Hematopoietic multipotent progenitor cell treated with erythropoietin and hydrocortisone succinate and interleukin-3 and kit ligand, for 15 days (in vitro differentiated cells): ENCODE results near the gene ABCG1.

ENCODE experiments used
- DNase-seq: peaks from one replicate; pipeline ENCODE4 v3.0.0-alpha.2; 2015; ENCODE audit warnings: low spot score

The ABCG1 gene

DNA sequence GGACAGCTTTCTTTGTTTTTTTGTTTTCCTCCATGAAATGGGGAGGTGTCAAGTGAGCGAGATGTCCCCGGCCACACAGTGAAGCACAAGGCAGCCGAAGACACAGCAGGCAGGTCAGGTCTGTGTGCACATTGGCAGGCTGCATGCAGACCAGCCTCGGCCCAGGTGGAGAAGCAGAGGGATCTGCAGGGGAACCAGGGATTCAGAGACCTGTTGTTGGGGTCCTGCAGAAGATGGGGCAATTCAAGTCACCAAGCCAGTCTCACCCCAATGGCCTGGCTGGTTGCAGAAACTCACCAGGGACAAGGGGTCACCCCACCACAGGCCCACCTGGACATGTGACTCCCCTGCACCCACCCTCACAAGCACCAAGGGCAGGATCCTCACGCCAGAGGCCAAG lies 4.0 kb upstream of the ABCG1 start:
- no peak for DNase-seq

DNA sequence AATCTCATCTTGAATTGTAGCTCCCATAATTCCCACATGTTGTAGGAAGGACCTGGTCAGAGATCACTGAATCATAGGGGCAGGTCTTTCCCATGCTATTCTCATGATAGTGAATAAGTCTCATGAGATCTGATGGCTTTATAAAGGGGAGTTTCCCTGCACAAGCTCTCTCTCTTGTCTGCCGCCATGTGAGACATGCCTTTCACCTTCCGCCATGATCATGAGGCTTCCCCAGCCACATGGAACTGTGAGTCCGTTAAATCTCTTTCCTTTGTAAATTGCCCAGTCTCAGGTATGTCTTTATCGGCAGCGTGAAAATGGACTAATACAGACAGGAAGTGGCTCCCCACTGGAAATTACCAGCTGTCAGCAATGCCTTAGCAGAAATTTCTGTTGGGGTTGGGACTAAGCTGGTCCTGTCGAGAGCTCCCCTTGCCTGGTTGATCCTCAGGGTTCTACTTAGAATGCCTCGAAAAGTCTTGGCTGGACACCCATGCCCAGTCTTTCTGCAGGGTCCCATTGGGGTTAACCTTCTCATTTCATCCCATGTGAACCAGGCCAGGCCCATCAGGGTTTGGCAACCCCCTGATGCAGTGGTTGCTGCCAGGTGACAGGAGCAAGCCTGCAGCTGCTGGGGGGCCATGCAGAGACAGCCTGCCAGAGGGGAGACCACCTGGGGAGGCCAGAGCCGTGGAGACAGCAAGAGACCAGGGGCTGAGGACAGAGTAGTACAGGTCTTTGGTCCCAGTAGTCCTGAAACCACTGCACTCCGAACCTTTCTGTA lies 2.8 kb upstream of the ABCG1 start:
- no peak for DNase-seq

DNA sequence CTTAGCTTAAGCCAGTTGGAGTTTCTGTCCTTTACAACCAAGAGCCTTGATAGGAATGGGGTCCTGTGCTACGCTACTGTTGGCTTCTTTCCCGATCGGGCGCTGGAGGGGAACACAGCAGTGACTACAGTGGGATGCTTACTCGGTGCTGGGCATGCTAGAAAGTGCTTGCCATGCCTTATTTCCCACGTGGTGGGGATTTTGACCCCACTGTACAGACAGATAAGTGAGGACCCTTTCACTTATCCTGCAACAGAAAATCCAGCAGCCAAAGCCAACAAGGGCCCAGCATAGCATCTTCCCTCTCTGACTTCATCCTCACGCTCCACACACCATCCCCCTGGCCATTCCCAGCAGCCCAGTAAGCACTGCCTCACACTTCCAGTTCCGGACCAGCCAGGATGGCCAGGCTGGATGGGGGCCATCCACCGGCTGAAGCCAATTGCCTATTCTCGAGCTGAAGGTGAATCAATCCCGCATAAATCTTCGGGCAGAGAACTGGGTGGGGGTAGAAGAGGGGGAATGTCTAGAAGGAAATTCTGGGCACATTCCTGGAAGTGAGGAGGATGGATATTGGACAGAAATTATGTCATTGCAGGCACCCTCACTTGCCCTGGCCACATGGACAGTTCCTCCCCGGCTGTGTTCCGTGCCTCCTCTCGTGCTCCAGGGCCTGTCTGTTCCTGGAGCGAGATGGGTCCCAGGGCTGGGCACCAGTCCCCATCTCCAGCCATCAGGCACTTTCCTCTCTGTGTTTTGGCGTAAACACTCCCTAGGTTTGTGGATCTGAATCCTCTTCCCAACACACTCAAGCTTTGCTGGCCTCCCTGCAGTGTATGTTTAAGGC lies 2.0 kb upstream of the ABCG1 start:
- no peak for DNase-seq

DNA sequence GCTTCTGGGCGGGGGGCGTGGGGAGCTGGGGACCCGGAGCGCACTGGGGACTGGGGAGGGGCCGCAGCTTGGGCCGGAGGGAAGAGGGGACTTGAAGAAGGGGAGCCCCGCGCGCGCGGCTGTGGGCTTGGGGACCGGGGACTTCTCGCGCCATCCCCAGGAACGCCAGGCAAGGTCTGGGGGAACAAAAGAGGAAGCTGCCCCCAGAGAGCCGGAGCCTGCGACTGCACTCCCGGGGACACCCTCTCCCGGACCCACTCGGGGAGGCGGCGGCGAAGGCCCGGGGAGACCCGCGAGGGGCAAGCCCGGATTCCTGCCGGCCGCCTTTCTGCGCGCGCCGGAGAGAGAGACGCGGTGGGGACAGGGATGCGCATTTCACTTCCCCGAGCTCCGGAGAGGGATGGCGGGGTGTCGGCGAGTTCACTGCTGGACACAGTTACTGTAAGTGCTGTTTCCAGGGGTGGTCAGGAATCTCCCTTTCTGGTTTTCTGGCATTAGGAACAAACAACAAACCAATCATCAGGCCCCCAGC lies 732 bp downstream of the ABCG1 start:
- no peak for DNase-seq

DNA sequence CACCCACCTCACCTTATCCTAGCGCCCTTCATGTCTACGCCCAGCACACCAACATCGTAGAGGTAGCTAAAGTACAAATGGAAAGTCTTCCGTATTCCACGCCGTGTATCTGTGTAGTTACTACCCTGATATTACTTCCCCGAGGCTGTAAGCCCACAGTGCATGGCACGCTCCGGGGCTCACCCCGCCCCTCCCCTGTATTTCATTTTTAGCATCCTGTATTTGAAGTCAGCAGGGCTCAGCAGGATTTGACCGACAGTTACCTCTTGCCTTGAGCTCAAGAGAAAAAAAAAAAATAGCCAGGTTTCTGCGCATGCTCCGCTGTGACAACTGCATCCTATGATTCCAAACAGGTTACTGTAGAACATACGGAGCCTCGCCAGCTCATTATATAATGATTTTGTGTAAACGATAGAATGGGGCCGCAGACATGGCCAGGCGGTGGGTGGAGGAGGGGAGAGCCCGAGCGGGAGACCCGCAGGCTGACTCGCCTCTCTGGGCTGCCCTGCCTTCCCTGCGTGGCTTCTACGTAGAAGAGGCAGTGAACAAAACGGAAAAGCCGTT lies 1.3 kb downstream of the ABCG1 start:
- no peak for DNase-seq

DNA sequence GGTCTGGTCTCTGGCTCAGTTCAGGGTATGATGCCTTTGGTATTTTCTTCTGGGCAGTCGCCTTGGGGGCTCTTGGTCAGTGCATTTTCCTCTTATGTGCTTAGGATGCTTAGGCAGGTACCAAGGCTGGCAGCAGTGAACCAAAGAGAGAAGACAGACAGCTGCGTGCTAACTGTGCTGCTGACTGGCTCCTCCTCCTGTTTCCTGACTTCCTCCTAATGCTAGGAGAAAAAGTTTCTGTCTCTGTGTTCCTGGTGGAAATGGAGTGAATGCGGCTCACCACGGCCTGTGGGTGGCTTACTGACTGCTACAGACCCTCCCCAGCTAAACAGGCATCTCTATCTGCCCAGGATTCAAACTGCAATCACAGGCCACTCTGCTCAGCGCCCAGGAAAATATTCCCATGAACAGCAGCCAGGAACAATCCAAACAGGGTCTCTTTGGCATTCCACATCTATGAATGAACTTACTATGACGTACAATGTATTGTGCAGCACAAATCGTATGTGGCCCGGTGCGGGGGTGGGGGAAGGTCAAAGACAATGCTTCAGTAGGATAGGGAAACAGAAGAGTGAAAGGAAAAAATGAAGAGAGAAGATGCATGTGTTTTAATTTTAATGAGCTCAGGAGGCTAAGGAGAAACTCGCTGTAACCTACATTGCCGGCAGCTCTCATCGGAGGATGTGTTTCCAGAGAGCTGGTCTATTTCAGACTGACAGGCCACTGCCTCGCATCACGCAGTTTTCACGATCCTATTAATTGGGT lies 2.8 kb downstream of the ABCG1 start:
- no peak for DNase-seq

DNA sequence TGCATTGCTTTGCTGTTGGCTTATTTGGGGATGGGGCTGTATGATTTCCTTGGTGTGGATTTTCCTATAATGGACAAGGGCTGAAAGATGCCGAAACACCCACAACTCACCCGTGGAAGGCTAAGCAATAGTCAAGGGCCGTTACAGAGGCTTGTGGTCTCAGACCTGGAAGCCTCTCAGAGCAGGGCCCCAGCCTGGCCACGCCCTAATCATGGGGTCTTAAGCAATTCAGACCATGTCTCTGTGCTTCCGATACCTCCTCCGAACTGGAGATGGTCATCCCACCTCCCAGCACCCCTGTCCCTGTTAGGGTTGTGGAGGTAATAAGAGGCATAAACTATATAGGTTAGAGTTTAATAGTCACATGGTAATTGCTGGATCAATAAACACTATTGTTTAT lies 3.4 kb downstream of the ABCG1 start:
- no peak for DNase-seq

DNA sequence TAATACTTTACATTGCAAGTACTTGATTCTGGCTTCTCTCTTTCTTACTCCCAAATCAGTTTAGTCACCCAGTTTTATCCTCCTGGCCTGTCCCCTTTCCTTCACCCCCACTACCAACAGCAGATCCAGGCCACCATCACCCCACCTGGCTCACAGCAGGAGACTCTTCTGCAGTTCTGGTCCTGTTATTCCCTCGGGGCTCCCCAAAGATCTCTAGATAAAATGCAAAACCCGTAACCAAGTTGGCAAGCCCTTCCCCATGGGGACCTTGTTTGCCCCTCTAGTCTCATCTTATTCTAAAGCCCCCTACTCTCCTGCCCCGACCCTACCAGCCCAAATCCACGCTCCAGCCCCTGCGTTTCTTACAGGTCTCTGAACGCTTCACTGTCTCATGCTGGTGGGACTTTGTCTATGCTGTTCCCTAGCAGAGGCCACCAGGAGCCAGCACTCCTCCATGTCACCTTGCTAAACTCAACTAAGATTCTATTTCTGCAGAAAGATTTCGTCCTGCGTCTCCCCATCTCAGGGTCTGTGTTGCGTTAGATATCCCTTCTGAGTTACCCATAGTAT lies 4.0 kb downstream of the ABCG1 start:
- DNase-seq = no peak

DNA sequence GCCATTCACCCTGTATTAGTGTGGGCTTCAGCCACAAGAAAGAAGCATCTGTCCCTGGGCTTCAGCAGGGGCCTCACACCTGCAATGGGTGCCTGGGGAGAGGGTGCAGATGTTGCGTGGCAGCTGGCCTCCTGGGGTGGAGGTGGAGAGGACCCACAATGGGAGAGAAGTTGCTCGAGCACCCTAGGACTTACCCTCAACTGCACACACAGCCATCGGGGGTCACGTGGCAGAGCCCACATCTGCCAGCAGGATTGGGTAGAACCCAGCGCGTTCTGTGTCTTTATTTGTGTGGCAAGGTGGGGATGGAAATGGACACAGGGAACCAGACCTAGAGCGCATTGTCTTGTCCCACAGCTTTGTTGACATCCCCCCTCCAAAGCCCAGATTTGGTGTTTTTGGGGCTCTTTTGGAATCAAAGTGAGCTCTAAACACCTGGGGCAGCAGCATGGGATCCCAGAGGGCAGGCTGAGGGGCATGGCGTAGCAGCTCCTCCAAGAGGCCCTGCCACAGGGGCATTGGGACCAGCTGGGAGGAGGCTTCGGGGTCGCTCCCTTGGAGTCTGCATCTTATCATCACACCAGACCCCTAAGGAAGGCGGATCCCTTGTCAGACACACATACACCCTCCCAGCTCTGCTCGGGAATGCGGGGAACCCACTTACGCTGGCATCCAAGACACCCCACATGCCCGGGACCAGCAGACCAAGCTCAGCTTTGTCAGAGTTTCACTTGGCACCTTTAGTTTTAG lies 5.1 kb downstream of the ABCG1 start:
- DNase-seq = no peak

DNA sequence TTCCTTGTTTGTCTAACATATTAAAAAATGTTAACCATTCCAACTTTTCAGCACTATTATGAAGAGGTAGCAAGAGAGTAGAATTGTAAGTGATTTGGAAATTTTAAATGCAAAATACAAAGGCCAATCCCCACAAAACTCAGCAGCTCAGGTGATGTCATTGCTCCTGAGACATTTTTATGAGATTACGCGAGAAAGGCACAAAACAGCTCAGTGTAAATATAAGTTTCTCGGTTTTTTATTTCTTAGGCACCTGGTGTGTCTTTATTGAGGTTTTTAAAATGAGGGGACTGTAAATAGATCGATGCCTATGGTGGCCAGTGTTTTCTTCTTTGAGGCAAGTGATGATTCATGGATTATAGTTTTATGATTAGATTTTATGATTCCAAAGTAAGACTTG lies 6.1 kb downstream of the ABCG1 start:
- no peak for DNase-seq

DNA sequence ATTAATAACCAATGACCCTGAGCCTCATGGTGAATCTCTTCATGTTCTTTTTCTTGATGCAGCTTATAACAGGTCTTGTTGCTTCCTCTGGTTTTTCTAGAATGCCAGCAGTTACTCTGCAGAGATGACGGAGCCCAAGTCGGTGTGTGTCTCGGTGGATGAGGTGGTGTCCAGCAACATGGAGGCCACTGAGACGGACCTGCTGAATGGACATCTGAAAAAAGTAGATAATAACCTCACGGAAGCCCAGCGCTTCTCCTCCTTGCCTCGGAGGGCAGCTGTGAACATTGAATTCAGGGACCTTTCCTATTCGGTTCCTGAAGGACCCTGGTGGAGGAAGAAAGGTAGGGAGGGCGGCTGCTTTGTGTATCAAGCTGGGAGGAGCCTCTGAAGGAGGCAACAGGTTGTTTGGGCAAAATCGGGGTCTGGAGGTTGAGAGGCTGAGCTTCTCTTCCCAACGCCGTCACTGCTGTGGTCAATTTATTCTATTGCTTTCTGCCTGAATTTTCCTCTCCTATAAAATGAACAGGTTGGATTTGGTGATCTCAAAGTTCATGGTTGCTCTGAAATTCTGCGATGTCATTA lies 6.7 kb downstream of the ABCG1 start:
- no peak for DNase-seq

DNA sequence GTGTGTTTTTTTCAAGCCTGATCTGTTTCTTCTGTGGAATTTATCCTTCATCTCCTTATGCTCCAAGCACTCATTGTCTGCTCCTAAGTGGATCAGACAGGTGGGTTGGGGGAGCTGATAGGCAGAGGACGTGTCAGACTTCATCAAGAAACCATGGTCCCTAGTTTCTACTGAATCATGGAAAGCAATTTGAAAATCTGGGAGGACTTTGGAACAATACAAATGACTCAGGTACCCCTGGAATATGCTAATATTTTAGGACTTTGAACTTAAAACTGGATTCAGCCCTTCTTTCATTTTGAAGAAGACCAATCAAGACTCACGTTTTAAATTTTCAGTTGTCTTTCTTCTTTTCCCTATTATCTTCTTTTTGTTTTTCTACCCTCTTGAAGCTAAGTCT lies 7.7 kb downstream of the ABCG1 start:
- no peak for DNase-seq

DNA sequence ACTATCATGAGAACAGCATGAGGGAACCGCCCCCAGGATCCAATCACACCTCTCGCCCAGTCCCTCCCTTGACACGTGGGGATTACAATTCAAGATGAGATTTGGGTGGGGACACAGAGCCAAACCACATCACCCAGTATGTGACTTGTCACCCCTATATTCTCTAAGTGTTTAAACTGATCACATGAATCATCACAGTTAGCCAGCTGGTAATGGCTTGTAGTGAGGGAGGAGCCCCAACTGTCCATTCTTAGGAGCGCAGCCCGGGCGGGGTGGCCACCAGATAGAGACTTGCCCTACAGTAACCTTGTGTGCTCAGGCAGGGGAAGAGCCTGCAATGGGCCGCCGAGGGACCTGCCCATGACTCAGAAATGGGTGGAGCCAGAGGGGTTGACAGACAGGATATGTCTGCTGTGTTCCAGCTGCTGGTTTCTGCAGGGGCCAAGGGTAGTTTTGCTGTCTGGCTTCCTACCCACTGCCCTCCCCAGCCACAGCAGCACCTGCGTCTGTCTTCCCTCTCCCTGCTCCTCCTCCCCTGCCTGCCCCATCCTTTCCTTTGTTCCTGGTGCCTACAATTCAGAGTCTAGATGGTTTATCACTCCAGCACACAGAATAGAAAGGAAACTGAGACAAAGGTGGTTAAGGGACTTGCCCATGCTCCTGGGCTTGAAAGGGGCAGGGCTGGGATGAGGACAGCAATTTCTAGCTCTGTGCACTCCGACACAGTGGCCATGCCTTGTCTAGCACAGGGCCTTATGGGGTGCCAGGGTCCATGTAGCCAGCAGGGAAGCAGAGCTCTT lies 9.2 kb downstream of the ABCG1 start:
- DNase-seq = peak; percentile 47

DNA sequence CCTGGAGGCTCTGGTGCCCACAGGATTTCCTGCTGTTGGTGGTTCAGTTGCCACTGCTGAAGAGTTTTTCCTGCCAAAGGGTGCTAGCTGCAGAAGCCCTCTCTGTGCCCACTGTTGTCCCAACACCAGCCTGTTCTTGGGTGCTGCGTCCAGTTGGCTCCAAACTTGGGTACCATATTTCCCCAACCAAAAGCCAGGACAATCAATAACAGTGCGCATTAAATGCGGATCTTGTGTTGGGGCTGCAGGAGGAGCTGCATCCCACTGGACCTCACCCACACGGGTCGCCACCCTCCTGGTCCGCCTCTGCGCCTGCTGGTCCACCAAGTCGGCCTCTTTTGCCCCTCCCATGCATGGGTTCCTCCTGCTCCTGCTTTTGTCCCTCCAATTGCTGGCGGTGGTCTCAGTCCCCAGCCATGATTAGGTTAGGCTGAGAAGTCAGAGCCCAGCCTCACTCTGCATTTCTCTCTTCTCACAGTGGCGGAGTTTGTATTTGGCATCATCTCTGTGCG lies 9.8 kb downstream of the ABCG1 start:
- DNase-seq = no peak

DNA sequence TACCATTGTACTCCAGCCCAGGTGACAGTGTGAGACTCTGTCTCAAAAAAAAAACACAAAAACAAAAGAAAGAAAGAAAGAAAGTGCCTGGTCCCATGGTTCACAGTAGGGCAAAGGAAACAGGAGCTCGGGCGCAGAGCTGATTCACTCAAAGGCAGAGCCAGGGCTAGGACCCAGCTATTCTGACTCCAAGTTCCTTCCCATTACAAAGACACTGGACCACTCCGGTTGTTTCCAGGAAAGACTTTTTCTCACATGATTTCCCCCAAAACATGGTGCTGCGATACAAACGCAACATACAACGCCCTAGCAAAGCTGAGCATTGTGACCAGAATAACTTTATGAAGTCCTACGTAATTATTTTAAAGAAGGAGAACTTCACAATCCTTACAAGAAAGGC lies 10.7 kb downstream of the ABCG1 start:
- no peak for DNase-seq

DNA sequence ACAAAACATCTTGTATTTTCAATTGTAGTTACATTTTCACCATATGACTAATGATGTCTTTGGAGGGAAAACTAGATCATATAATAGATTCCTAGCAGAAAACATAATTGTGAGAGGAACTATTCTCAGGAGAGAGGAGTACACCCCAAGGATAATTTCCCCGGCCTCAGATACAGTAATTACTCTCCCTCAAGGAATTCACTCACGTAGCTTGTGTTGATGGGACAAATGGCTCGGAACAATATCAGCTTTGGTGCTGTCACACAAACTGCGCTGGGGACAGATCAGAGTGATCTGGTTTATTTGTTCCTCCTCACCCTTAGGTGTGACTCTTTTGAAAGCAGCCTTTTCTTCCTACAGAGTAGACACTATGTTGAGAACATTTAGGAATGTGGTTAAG lies 11.2 kb downstream of the ABCG1 start:
- no peak for DNase-seq

DNA sequence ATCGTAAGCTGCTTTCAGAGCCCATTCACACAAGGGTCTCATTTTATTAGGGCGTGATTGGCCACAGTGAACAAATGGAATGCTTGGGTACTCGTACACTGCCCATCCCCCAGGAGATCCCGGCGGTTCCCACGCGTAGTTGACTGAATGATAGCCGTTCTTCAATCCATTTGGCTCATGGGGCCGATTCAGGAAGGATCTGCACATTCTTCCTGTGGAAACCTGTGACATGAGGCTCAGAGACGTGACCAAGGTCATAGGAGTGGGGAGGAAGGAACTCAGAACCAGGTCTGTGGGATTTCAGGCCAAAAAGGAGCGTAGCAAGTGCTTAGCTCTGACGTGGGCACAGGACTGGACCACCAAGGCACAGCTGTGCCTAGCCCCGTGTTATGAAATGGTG lies 11.7 kb downstream of the ABCG1 start:
- no peak for DNase-seq

DNA sequence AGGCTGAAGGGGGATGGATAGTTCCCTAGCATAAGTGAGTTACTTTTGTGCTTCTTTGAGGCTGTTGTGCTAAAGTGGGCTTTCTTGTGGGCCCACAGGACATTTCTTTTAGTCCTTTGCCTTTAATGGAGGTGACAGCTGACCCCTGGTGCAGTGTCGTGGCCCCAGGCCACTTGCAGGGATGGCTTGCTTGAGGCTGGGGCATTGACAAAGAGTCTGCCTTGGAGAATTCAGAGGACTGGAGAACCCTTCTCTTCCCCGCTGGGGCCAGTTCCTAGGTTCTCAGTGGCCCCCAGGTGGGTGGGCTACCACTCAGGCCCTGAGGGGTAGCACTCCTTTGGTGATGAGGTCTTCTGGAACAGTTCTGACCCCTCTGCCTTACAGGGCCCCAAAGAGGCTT lies 12.8 kb downstream of the ABCG1 start:
- DNase-seq = no peak

DNA sequence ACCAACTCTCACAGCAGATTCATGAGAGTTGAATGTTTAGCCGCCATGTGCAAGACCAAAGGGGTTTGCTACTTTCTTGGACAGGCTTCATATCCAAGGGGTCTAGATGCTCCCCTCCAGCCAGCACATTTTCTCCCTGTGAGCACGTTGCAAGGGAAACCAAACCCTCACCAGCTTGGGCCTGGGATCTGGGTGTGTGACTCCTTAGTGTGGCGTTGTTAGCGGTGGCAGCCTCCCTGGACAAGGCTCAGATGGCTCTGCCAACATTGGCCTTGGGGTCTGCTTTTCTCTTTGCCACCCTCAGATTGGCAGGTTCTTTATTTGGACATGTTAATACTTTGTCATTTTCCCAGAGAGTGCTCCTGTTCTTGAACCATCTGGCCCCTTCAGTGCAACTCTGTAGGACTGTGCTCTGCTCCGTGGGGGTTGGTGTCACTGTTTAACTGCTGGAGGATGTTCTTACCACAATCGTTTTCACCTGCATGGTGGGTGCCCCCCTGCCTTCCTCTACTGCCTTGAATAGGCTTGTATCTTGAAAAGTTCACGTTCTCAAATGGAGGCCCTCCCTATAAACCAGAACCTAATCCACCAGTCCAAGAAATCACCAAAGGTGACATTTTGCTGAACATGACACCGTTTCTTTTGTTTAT lies 13.4 kb downstream of the ABCG1 start:
- DNase-seq = no peak
